Transverse colon (tissue), 4 donors: ENCODE results near the gene CDADC1. TPM values are rescaled to one million over a fixed set of nuclear protein-coding genes. Genes with fewer than 3 reads are reported as not detected.
"Not testable (repeated sequence)": the region's sequence is repeated elsewhere in the genome, so short reads cannot be mapped to it uniquely, and the experiment has no call there.

Experiments
- DNase-seq: peaks from one replicate; pipeline ENCODE4 v3.0.0-alpha.2; 2019
- H3K27ac ChIP-seq, 4 donors: fragments of 200-600 bp; sonication (generic); 2 replicates each; pipeline ENCODE4 v1.5.1; 2016 to 2018; ENCODE audit warnings: inconsistent platforms in 4 of 4
- H3K27me3 ChIP-seq: fragments of 200-600 bp; sonication (generic); 2 replicates; pipeline ENCODE4 v1.5.1; 2017; ENCODE audit warnings: inconsistent platforms
- H3K36me3 ChIP-seq, 4 donors: fragments of 200-600 bp; sonication (generic); 2 replicates each; pipeline ENCODE4 v1.5.1; 2017 to 2019; ENCODE audit warnings: inconsistent platforms in 4 of 4
- H3K4me1 ChIP-seq, 4 donors: fragments of 200-600 bp; sonication (generic); 2 replicates each; pipeline ENCODE4 v1.5.1; 2017 to 2020; ENCODE audit warnings: inconsistent platforms in 4 of 4
- H3K4me3 ChIP-seq, 4 donors: fragments of 200-600 bp; sonication (generic); 1 replicate in 1 of 4; 2 replicates in 3 of 4; pipeline versions ENCODE4 v1.5.1 to v1.6.1; 2017 to 2019; ENCODE audit warnings: inconsistent platforms in 4 of 4
- H3K9me3 ChIP-seq, 2 donors: fragments of 200-600 bp; sonication (generic); 2 replicates each; pipeline ENCODE4 v1.5.1; 2017 to 2019; ENCODE audit warnings: inconsistent platforms in 2 of 2
- EP300 ChIP-seq: sonication (generic); formaldehyde crosslinking; IDR thresholded peaks from one replicate; pipeline ENCODE4 v1.6.1; 2017; ENCODE audit warnings: antibody characterized with exemption, low read depth
- POLR2A ChIP-seq: fragments of 450-650 bp; IDR thresholded peaks from one replicate; pipeline ENCODE4 v1.6.1; 2016; ENCODE audit warnings: antibody characterized with exemption, mild to moderate bottlenecking, moderate library complexity
- POLR2AphosphoS5 ChIP-seq, 3 donors: sonication (generic); formaldehyde crosslinking; IDR thresholded peaks; one replicate each; pipeline ENCODE4 v1.6.1; 2016; ENCODE audit warnings: antibody characterized with exemption in 3 of 3
- WGBS, 2 donors: methylation state at CpG; one replicate each; pipeline ENCODE4 v1.1.5; 2018; ENCODE audit warnings: low coverage in 1 of 2; 5-methylcytosine and 5-hydroxymethylcytosine counted together
- in situ Hi-C, 4 donors: fragments of 200-750 bp; cut with MboI; loops; one replicate each; pipeline versions ENCODE4 v1.15.0 to v1.15.1; 2017; ENCODE audit warnings: low sequenced_read_pairs in 3 of 4, low pct_ligation_motif_present in 1 of 4, low pct_unique_long_range_greater_than_20kb in 1 of 4
- intact Hi-C: fragments of 100-400 bp; cut with DNase I; formaldehyde crosslinking; loops from one replicate; pipeline ENCODE4 v1.15.1; 2023; ENCODE audit warnings: low total_unique reads
- total RNA-seq, 4 donors: library from RNA; depleted of rRNA; stranded (reverse); fragments of >200 nt; gene quantifications; one replicate each; pipeline ENCODE4 v1.1.0, GENCODE V29; 2016
- TF ChIP-seq, protein P1 (sequence below), 5 experiments: fragments of 200-600 bp in 3 of 5; fragments of 450-650 bp in 2 of 5; sonication (generic) in 3 of 5; IDR thresholded peaks; 1 replicate in 2 of 5; 2 replicates in 3 of 5; pipeline ENCODE4 v1.5.1; 2016 to 2017; ENCODE audit warnings: antibody characterized with exemption in 5 of 5, inconsistent platforms in 3 of 5, mild to moderate bottlenecking in 2 of 5, moderate library complexity in 1 of 5

The CDADC1 gene
- total RNA-seq, 4 donors from 2014 or later: 0.75 to 7.9 (median 3.9) TPM

DNA sequence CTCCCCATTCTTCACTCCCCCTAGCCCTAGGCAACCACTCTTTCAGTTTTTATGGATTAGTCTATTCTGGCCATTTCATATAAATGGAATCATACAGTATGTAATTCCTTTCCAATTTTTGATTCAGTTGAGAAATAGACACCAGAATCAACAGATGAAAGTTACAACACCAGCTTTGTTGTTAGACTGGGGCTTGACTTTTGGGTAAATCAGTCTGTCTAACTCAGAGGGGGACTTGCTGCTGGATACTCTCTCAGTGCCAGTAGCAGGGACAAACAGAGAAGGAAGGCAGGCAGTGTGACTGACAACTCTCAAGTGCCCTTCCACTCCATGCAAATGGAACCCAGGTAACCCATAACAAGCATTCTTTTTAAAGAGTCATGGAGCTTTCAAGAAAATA lies 40.7 kb downstream of the CDADC1 start:
- no peak for TF ChIP-seq EP300
- no peak for TF ChIP-seq POLR2AphosphoS5 (IDR thresholded peaks at IDR 0.05)
- no peak for TF ChIP-seq POLR2A
- TF ChIP-seq, protein P1, sequence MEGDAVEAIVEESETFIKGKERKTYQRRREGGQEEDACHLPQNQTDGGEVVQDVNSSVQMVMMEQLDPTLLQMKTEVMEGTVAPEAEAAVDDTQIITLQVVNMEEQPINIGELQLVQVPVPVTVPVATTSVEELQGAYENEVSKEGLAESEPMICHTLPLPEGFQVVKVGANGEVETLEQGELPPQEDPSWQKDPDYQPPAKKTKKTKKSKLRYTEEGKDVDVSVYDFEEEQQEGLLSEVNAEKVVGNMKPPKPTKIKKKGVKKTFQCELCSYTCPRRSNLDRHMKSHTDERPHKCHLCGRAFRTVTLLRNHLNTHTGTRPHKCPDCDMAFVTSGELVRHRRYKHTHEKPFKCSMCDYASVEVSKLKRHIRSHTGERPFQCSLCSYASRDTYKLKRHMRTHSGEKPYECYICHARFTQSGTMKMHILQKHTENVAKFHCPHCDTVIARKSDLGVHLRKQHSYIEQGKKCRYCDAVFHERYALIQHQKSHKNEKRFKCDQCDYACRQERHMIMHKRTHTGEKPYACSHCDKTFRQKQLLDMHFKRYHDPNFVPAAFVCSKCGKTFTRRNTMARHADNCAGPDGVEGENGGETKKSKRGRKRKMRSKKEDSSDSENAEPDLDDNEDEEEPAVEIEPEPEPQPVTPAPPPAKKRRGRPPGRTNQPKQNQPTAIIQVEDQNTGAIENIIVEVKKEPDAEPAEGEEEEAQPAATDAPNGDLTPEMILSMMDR (IDR thresholded peaks at IDR 0.05): no peak
- in situ Hi-C loops: loop anchor here in 1 of 4 donors (25.0 kb wide), 1 partner anchor 324 kb away; no protein-coding TSS in a partner anchor
- Histone ChIP-seq H3K27me3 (no peaks in the 10 kb centered on the region), H3K4me1 (peaks cover 0 to 5% (median 0%) of the 10 kb centered on the region in 4 donors), H3K27ac (no peak overlapping the region), H3K4me3 (no peak overlapping the region), H3K36me3 (no peaks in the 10 kb centered on the region), H3K9me3 (no peaks in the 10 kb centered on the region)
- intact Hi-C loops: no loop called here
- no peak for DNase-seq

DNA sequence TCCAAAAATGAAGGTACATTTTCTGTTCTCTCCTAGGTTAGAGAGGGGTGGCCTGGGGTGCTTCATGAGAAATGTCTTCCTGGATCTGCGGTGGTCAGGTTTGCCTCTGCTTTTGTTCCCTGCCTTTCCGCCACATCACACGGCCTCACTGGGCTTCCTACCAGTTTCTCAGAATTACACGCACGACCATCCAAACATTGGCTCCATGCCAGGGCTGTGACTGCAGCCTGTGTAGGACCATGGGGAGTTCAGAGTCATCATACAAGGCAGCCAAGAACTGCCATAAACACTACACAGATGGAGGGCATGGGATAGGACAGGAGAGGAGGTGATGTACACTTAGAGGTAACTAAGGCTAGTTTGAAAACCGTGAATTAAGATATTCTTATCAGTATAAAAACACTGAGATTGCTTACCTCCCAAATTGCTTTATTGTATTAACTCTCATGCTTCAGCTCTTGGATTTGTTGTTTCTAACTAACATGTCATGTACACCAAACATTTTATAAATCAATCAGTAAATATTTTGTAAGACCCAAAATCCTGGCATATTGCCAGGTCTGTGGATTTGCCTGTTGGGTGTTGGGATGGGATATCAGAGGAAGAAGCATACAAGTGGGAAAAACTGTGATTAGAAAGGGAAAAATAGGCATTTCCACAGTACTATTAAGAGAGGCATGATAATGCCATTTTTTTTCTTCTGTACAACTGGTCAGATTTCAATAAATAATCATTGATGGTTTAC lies 45.2 kb downstream of the CDADC1 start:
- no peaks in the 10 kb centered on the region for H3K36me3 ChIP-seq
- no peaks in the 10 kb centered on the region for H3K9me3 ChIP-seq
- H3K27me3 ChIP-seq: no peaks in the 10 kb centered on the region
- H3K4me1 ChIP-seq: peaks cover 0 to 5% (median 0%) of the 10 kb centered on the region in 4 donors
- intact Hi-C loops (no loop called here), in situ Hi-C loops (loop anchor here in 2 of 4 donors (10.0 to 25.0 kb wide), 2 partner anchors 312 to 319 kb away; no protein-coding TSS in a partner anchor)
- peak overlapping the region in 1 of 4 donors; percentile 39 for H3K27ac ChIP-seq
- DNase-seq: no peak
- 43 to 71% methylated on average over 3 to 6 of the region's 6 CpGs for WGBS, 2 donors
- H3K4me3 ChIP-seq: no peak overlapping the region
- peak in 2 of 3 donors; percentile 23 to 36 for TF ChIP-seq POLR2AphosphoS5 (IDR thresholded peaks at IDR 0.05)
- TF ChIP-seq EP300: no peak

DNA sequence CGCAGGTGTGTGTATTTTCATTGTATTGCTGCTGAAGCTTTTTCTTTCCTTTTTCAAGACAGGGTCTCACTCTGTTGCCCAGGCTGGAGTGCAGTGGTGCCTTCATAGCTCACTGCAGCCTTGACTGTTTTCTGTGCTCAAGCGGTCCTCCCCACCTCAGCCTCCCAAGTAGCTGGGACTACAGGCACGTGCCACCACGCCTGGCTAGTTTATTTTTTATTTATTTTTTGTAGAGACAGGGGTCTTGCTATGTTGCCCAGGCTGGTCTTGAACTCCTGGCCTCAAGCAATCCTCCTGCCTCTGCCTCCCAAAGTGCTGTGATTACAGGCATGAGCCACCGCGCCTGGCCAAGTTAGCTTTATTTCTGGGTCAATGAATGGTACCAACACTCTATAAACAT lies 47.0 kb downstream of the CDADC1 start:
- 93 to 94% methylated on average over 3 to 6 of the region's 6 CpGs for WGBS, 2 donors
- intact Hi-C loops, DNase-seq, H3K4me3 ChIP-seq, H3K4me1 ChIP-seq, H3K36me3 ChIP-seq, H3K27me3 ChIP-seq, H3K9me3 ChIP-seq, H3K27ac ChIP-seq: not testable (repeated sequence)
- in situ Hi-C loops: loop anchor here in 2 of 4 donors (10.0 to 25.0 kb wide), 2 partner anchors 310 to 318 kb away; no protein-coding TSS in a partner anchor

DNA sequence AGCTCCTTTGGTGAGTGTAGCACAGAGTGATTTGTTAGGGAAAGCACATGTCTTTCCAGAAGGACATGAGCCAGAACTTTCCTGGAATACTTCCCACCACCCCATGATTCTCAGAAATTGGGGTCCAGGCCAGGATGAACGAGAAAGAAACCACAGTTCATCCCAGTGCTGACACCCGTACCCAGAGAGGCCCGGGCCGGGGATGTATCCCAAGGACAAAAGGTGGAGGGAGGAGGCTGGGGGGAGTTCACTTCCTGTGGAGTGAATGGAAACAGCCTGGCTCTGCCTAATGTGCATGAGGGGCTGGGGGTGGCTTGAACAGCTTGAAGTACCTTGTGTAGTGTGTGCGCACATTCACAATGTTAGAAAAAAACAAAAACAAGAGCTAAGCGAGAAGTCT lies 47.5 kb downstream of the CDADC1 start:
- TF ChIP-seq EP300: no peak
- TF ChIP-seq POLR2A: no peak
- TF ChIP-seq POLR2AphosphoS5 (IDR thresholded peaks at IDR 0.05): no peak
- TF ChIP-seq, protein P1 (IDR thresholded peaks at IDR 0.05): no peak
- no peaks in the 10 kb centered on the region for H3K36me3 ChIP-seq
- H3K9me3 ChIP-seq: no peaks in the 10 kb centered on the region
- WGBS, 2 donors: 45 to 73% methylated on average over 5 to 6 of the region's 6 CpGs
- peaks cover 0 to 5% (median 0%) of the 10 kb centered on the region in 4 donors for H3K4me1 ChIP-seq
- in situ Hi-C loops (loop anchor here in 2 of 4 donors (10.0 to 25.0 kb wide), 2 partner anchors 310 to 317 kb away; no protein-coding TSS in a partner anchor), intact Hi-C loops (no loop called here)
- H3K27me3 ChIP-seq: no peaks in the 10 kb centered on the region
- no peak for DNase-seq
- no peak overlapping the region for H3K4me3 ChIP-seq
- no peak overlapping the region for H3K27ac ChIP-seq

GRCh38 chr13:49296659-49297058 lies 48.9 kb downstream of the CDADC1 start:
- no peak for TF ChIP-seq POLR2A
- TF ChIP-seq, protein P1 (IDR thresholded peaks at IDR 0.05): no peak
- TF ChIP-seq EP300: no peak
- TF ChIP-seq POLR2AphosphoS5 (IDR thresholded peaks at IDR 0.05): no peak
- 100% methylated on average over 2 of the region's 2 CpGs; no CpG with 5 or more reads in 1 of the 2 donors for WGBS, 2 donors
- Histone ChIP-seq H3K27me3 (no peaks in the 10 kb centered on the region), H3K27ac (no peak overlapping the region), H3K4me3 (no peak overlapping the region), H3K9me3 (no peaks in the 10 kb centered on the region), H3K36me3 (no peaks in the 10 kb centered on the region), H3K4me1 (peaks cover 0 to 9% (median 4%) of the 10 kb centered on the region in 4 donors)
- no peak for DNase-seq
- intact Hi-C loops (no loop called here), in situ Hi-C loops (loop anchor here in 2 of 4 donors (10.0 to 25.0 kb wide), 2 partner anchors 308 to 316 kb away; no protein-coding TSS in a partner anchor)
